ENCODE data around the gene ABR.
A peak's percentile ranks its signal among the peaks of the same experiment; 100 is the strongest.

Gene ABR

GRCh38 chr17:1179818-1180742 is at the start of gene ABR:
TSS of gene ABR (minus strand) at chr17:1179981. CDS start at chr17:1179727, 254 bp downstream.
- DNase-seq (ENCODE audit: low spot score) = peak; percentile 81
- TF ChIP-seq CTCF (IDR thresholded peaks at IDR 0.05; ENCODE audit: extremely low read depth, insufficient read depth, missing control alignments) = no peak
- in situ Hi-C loops (cut with MboI; ENCODE audit: low pct_unique_long_range_greater_than_20kb, low sequenced_read_pairs, unreplicated experiment) = no loop called here

GRCh38 chr17:1229349-1229899 is 49.6 kb upstream of the ABR start:
- in situ Hi-C loops (cut with MboI; ENCODE audit: low pct_unique_long_range_greater_than_20kb, low sequenced_read_pairs, unreplicated experiment) = no loop called here
- no peak for TF ChIP-seq CTCF (IDR thresholded peaks at IDR 0.05; ENCODE audit: extremely low read depth, insufficient read depth, missing control alignments)
- peak; percentile 95 for DNase-seq (ENCODE audit: low spot score)

- in situ Hi-C loops (cut with MboI; ENCODE audit: low pct_unique_long_range_greater_than_20kb, low sequenced_read_pairs, unreplicated experiment) = no loop called here
- peak; percentile 69 for DNase-seq (ENCODE audit: low spot score)
- TF ChIP-seq CTCF (IDR thresholded peaks at IDR 0.05; ENCODE audit: extremely low read depth, insufficient read depth, missing control alignments) = no peak
Observed at GRCh38 chr17:1228781-1229348, 49.1 kb upstream of the ABR start.

GRCh38 chr17:1227917-1228780 is 48.4 kb upstream of the ABR start:
- in situ Hi-C loops (cut with MboI; ENCODE audit: low pct_unique_long_range_greater_than_20kb, low sequenced_read_pairs, unreplicated experiment) = no loop called here
- DNase-seq (ENCODE audit: low spot score) = peak; percentile 88
- TF ChIP-seq CTCF (IDR thresholded peaks at IDR 0.05; ENCODE audit: extremely low read depth, insufficient read depth, missing control alignments) = no peak

- in situ Hi-C loops (cut with MboI; ENCODE audit: low pct_unique_long_range_greater_than_20kb, low sequenced_read_pairs, unreplicated experiment) = no loop called here
- no peak for DNase-seq (ENCODE audit: low spot score)
- no peak for TF ChIP-seq CTCF (IDR thresholded peaks at IDR 0.05; ENCODE audit: extremely low read depth, insufficient read depth, missing control alignments)
Observed at GRCh38 chr17:1227365-1227764, 47.6 kb upstream of the ABR start.

GRCh38 chr17:1226308-1226707 is 46.5 kb upstream of the ABR start:
- in situ Hi-C loops (cut with MboI; ENCODE audit: low pct_unique_long_range_greater_than_20kb, low sequenced_read_pairs, unreplicated experiment) = no loop called here
- TF ChIP-seq CTCF (IDR thresholded peaks at IDR 0.05; ENCODE audit: extremely low read depth, insufficient read depth, missing control alignments) = no peak
- no peak for DNase-seq (ENCODE audit: low spot score)

All from GM13977 (cell line).